Ishikawa (cell line): ENCODE data around the gene TAF4.

Source experiments
- CEBPB ChIP-seq: IDR thresholded peaks from 2 replicates; pipeline ENCODE4 v1.6.1; 2012
- CREB1 ChIP-seq: IDR thresholded peaks from 2 replicates; pipeline ENCODE4 v1.6.1; 2012; ENCODE audit warnings: low read depth
- EGR1 ChIP-seq: IDR thresholded peaks from 2 replicates; pipeline ENCODE4 v1.6.1; 2012
- EP300 ChIP-seq: IDR thresholded peaks from 2 replicates; pipeline ENCODE4 v1.6.1; 2012; ENCODE audit warnings: borderline replicate concordance
- FOXM1 ChIP-seq: IDR thresholded peaks from 2 replicates; pipeline ENCODE4 v1.6.1; 2012; ENCODE audit warnings: low read depth, borderline replicate concordance
- NFIC ChIP-seq: IDR thresholded peaks from 2 replicates; pipeline ENCODE4 v1.6.1; 2012
- RAD21 ChIP-seq: IDR thresholded peaks from 2 replicates; pipeline ENCODE4 v1.6.1; 2012; ENCODE audit warnings: low read depth
- TAF1 ChIP-seq: IDR thresholded peaks from 2 replicates; pipeline ENCODE4 v1.6.1; 2012; ENCODE audit warnings: low read depth, mild to moderate bottlenecking
- TCF12 ChIP-seq: IDR thresholded peaks from 2 replicates; pipeline ENCODE4 v1.6.1; 2012; ENCODE audit warnings: low read depth
- YY1 ChIP-seq: IDR thresholded peaks from 2 replicates; pipeline ENCODE4 v1.6.1; 2012; ENCODE audit warnings: low read depth
- TF ChIP-seq, protein P1 (sequence below): IDR thresholded peaks from 2 replicates; pipeline ENCODE4 v1.6.1; 2012; ENCODE audit warnings: low read depth, mild to moderate bottlenecking
- TF ChIP-seq, protein P2 (sequence below): IDR thresholded peaks from 2 replicates; pipeline ENCODE4 v1.6.1; 2012
- TF ChIP-seq, protein P3 (sequence below): IDR thresholded peaks from 2 replicates; pipeline ENCODE4 v1.6.1; 2012

DNA sequence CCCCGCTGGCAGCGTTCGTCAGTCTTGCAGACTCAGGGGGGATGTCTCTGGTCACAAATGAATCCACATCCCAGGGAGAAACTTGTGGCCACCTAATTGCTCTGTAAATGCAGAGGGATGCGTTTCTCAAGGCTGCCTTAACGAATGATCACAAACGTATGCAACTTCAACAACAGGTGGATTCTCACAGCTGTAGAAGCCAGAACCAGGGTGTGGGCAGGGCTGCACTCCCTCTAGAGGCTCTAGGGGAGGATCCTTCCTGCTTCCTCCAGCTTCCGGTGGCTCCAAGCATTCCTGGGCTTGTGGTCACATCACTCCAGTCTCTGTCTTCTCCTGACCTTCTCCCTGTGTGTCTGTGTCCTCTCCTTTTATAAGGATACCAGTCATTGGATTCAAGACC, 3.3 kb upstream of the TAF4 start:
- TF ChIP-seq, protein P1, sequence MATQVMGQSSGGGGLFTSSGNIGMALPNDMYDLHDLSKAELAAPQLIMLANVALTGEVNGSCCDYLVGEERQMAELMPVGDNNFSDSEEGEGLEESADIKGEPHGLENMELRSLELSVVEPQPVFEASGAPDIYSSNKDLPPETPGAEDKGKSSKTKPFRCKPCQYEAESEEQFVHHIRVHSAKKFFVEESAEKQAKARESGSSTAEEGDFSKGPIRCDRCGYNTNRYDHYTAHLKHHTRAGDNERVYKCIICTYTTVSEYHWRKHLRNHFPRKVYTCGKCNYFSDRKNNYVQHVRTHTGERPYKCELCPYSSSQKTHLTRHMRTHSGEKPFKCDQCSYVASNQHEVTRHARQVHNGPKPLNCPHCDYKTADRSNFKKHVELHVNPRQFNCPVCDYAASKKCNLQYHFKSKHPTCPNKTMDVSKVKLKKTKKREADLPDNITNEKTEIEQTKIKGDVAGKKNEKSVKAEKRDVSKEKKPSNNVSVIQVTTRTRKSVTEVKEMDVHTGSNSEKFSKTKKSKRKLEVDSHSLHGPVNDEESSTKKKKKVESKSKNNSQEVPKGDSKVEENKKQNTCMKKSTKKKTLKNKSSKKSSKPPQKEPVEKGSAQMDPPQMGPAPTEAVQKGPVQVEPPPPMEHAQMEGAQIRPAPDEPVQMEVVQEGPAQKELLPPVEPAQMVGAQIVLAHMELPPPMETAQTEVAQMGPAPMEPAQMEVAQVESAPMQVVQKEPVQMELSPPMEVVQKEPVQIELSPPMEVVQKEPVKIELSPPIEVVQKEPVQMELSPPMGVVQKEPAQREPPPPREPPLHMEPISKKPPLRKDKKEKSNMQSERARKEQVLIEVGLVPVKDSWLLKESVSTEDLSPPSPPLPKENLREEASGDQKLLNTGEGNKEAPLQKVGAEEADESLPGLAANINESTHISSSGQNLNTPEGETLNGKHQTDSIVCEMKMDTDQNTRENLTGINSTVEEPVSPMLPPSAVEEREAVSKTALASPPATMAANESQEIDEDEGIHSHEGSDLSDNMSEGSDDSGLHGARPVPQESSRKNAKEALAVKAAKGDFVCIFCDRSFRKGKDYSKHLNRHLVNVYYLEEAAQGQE = no peak
- TF ChIP-seq YY1 (no peak), TAF1 (no peak), RAD21 (no peak), EP300 (no peak), EGR1 (no peak), NFIC (no peak), FOXM1 (no peak), CREB1 (no peak), CEBPB (no peak), TCF12 (no peak)
- TF ChIP-seq, protein P2, sequence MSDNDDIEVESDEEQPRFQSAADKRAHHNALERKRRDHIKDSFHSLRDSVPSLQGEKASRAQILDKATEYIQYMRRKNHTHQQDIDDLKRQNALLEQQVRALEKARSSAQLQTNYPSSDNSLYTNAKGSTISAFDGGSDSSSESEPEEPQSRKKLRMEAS = no peak
- TF ChIP-seq, protein P3, sequence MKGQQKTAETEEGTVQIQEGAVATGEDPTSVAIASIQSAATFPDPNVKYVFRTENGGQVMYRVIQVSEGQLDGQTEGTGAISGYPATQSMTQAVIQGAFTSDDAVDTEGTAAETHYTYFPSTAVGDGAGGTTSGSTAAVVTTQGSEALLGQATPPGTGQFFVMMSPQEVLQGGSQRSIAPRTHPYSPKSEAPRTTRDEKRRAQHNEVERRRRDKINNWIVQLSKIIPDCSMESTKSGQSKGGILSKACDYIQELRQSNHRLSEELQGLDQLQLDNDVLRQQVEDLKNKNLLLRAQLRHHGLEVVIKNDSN = no peak
